GM18861 (cell line): ENCODE measurements around the gene ATAD3C.
"Not testable (repeated sequence)": the region's sequence is repeated elsewhere in the genome, so short reads cannot be mapped to it uniquely, and the experiment has no call there.

Source experiments
- ATAC-seq: cut with Tn5 transposase; IDR thresholded peaks from one replicate; pipeline ENCODE4 v1.9.1; 2021; ENCODE audit not compliant: unreplicated experiment

The ATAD3C gene

DNA sequence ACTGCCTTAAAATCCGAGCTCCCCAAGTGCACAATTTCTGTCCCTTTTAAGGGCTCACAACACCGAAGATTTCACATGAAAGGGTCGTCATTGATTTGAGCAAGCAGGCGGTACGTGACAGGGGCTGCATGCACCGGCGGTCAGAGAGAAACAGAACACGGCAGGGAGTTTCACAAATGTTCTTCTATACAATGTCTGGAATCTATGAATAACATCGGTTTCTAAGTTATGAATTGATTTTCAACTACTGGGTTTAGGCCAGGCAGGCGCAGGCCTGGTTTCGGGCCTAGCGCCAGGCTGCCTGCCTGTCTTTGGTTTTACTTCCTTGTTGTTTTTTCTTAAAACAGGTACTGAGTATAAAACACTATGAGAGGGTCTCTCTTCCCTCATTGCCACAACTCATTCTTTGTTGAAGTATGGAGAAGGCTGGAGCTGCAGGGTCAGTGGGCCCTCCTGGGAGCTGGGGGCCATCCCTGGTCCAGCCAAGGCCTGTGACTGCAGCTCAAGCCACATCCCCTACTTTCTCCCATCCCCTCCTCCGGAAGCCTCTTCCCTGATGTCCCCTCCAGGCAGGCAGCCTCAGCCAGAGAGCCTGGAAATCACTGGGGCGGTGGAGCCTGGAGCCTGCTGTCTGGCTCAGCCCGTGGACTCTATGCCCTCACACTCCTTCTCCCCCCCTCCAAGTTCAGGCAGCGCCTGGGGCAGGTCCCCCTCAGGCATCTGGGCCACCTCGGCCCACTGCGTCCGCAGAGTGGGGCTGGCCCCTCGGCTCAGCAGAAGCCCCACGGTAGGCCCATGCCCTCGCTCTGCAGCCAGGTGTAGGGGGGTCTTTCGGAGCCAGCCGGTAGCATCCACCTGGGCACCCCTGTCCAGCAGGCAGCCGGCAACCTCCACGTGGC, 30.8 kb upstream of the ATAD3C start:
- no peak for ATAC-seq

- ATAC-seq = no peak
These were observed 30.1 kb upstream of the ATAD3C start for GRCh38 chr1:1419363-1419812.

GRCh38 chr1:1419813-1420653, 29.5 kb upstream of the ATAD3C start:
- ATAC-seq = no peak

GRCh38 chr1:1420654-1421141, 28.8 kb upstream of the ATAD3C start:
- no peak for ATAC-seq

DNA sequence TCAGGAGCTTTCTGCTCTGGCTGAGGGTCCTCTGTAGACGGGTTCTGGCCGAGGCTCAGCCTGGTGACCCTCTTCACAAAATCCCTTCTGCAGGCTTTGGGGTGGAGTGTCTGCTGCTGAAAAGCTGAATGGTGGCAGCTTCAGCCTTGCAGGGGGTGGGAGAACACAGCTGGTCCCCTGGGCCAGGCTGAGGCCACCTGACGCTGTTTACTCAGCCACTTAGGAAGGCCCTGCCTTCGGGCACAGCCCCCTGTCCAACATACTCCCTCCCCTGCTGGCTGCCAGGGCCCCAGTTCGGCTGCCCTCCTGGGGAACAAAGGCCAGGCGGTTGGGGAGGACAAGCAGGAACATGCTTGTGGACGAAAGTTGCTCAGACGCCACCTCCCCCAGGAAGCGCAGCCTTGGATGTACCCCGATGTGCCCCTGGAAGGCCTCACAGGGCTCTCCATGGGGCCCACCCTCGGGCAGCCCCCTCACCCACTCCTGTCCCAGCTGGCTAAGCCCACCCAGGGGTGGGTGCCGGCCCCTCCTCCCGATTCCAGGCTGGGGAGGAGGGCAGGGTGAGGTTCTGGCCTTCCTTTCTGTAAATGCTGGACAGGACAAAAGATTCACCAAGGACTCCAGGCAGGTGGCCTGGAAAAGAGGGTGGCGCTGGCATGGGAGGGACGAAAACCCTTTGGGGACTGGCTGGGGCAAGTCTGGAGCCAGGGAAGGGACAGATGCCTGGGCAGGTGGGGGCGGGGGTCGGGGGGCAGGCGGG, 28.2 kb upstream of the ATAD3C start, which contains the start of gene ANKRD65:
Gene ANKRD65 (minus strand): TSS at position 130 of the 760 bp plus-strand sequence. CDS start 271 bp downstream, outside the sequence.
- ATAC-seq = no peak

DNA sequence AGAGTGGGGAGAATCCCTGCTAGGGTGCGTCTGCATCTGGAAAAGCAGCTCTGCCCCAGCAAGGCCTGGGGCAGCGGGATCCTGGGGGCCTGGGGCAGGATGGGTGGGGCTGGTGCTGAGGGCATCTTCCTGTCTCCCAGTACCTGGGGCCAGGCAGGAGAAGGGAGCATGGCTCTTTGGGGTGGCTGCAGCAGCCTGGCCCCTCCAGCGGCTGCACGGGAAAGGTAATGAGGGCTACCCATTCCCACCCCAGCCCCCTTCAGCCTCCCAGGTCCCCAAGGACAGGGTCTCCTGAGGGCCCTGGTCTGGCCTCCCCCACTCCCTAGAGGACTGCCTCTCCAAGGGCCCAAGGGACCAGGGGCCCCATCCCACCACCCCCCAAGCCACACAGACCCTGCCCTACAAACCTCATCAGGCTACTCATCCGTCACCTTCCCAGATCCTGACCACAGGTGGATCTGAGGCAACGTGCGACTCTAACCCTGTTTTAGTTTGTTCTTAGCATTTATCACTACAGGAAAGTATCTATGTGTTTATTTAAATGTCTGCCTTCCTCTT, 27.5 kb upstream of the ATAD3C start:
- ATAC-seq = no peak

GRCh38 chr1:1422465-1423244, 26.8 kb upstream of the ATAD3C start:
- ATAC-seq = no peak

DNA sequence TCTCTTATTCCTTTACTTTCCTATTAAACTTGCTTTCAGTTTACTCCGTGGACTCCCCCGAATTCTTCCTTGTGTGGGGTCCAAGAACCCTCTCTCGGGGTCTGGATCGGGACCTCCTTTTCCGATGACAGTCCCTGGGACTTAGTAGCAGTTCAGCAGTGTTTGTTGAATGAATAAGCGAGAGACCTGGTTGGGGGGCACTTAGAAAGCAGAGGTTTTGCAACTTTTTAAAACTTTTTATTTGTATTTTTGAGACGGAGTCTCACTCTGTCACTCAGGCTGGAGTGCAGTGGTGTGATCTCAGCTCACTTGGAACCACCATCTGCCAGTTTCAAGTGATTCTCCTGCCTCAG, 26.3 kb upstream of the ATAD3C start:
- no peak for ATAC-seq

DNA sequence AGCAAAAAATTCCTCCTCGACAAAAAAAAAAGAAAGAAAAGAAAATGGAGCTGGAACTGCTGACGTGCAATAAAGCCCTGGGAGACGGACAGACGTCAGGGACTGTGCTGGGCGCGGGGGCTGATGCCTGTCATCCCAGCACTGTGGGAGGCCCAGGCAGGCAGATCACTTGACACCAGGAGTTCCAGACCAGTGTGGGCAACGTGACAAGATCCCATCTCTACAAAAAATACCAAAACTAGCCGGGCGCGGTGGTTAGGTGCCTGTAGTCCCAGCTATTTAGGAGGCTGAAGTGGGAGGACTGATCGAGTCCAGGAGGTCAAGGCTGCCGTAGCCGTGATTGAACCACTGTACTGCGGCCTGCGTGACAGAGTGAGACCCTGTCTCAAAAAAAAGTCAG, 24.8 kb upstream of the ATAD3C start:
- no peak for ATAC-seq

DNA sequence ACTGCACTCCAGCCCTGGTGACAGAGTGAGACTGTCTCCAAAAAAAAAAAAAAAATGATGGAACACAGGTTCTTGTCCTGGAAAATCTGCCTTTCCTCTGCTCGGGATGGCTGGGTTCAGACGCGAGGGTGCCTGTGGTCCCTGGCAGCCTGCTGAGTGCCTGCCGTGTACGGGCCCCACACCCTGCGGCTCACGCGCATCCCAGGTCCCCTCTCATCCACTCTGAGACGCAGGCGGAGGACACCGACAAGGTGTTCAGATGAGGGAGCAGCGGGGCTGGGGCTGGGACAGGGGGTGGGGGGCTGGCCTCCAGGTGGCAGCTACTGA, 24.1 kb upstream of the ATAD3C start:
- ATAC-seq = no peak

- no peak for ATAC-seq
These were observed 23.6 kb upstream of the ATAD3C start for GRCh38 chr1:1425753-1426495.

- no peak for ATAC-seq
These were observed 22.9 kb upstream of the ATAD3C start for GRCh38 chr1:1426496-1427105.

GRCh38 chr1:1427106-1427819, 22.2 kb upstream of the ATAD3C start:
- no peak for ATAC-seq

GRCh38 chr1:1427820-1428148, 21.7 kb upstream of the ATAD3C start:
- no peak for ATAC-seq

DNA sequence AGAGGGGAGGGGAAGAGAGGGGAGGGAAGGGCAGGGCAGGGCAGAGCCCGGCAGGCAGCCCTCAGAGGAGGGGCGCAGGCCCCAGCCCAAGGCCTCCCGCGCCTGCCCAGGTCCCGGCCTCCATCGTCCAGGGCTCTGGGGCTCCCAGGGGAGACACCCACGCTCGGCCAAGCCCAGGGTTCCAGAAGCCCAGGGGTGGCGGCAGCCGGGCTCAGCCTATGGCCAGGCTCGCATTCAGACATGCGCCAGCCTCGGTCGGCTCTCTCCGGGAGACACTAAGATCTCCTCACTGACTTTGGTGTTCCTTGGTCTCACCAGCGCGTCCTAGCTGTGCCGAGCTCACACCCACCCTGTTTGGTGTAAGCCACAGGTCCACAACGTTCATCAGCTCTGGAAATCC, 21.3 kb upstream of the ATAD3C start:
- ATAC-seq = no peak

DNA sequence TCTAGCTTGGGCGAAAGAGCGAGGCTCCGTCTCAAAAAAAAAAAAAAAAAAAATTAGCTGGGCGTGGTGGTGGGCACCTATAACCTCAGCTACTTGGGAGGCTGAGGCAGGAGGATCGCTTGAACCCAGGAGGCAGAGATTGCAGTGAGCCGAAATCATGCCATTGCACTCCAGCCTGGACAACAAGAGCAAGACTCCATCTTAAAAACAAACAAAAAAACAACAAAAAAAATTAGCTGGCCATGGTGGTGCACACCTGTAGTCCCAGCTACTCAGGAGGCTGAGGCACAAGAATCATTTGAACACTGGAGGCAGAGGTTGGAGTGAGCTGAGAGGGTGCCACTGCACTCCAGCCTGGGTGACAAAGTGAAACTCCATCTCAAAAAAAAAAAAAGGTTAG, 20.5 kb upstream of the ATAD3C start:
- ATAC-seq = not testable (repeated sequence)

DNA sequence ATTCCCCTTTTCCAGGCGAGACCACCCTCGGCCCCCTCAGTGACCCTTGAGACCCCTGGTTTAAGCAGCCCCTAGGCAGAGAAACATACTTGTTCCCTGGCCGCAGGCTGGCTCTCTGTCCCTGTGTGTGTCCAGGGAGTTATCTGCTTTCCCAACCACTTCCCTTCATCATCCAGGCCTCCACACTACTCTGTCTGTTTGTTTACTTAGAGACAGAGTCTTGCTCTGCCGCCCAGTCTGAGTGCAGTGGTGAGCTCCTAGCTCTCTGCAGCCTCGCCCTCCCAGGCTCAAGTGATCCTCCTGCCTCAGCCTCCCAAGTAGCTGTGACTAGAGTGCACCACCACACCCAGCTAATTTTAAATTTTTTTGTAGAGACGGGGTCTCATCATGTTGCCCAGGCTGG, 19.8 kb upstream of the ATAD3C start:
- ATAC-seq = no peak
